K562 (cell line): ENCODE data around the gene TRMT1. TPM values are rescaled to one million over a fixed set of nuclear protein-coding genes. Genes with fewer than 3 reads are reported as not detected.
A peak's percentile ranks its signal among the peaks of the same experiment; 100 is the strongest.

Experiments
- CBX2 ChIP-seq: fragments of 200-600 bp; sonication (generic); IDR thresholded peaks from one replicate; pipeline ENCODE4 v1.6.1; 2012; ENCODE audit warnings: mild to moderate bottlenecking, low read length, inconsistent platforms; ENCODE audit not compliant: insufficient read depth, poor library complexity, severe bottlenecking
- HEY1 ChIP-seq: fragments of 250-450 bp; sonication (Bioruptor Pico); IDR thresholded peaks from 2 replicates; pipeline ENCODE4 v1.5.0; 2020; ENCODE audit warnings: mild to moderate bottlenecking, moderate library complexity, borderline replicate concordance
- KDM1A ChIP-seq, 2 experiments: fragments of 450-650 bp; IDR thresholded peaks; 2 replicates each; pipeline ENCODE4 v1.6.1; 2016; ENCODE audit warnings: mild to moderate bottlenecking in 2 of 2
- KDM2B ChIP-seq: fragments of 250-450 bp; sonication (Bioruptor Pico); IDR thresholded peaks from 2 replicates; pipeline ENCODE4 v1.8.0; 2021; ENCODE audit warnings: mild to moderate bottlenecking, moderate library complexity
- MCM2 ChIP-seq: fragments of 450-650 bp; IDR thresholded peaks from 2 replicates; pipeline ENCODE4 v1.6.1; 2017; ENCODE audit warnings: low read depth, mild to moderate bottlenecking
- MCM7 ChIP-seq, 2 experiments: fragments of 450-650 bp; IDR thresholded peaks; 2 replicates each; pipeline ENCODE4 v1.6.1; 2016 to 2018
- MTA2 ChIP-seq: fragments of 450-650 bp; IDR thresholded peaks from 2 replicates; pipeline ENCODE4 v1.6.1; 2016; ENCODE audit warnings: low read depth
- NR1H2 ChIP-seq: sonication (generic); formaldehyde crosslinking; IDR thresholded peaks from 2 replicates; pipeline ENCODE4 v1.4.0; 2020; ENCODE audit warnings: mild to moderate bottlenecking, missing genetic modification reagents
- NR2C1 ChIP-seq, 2 experiments: fragments of 450-650 bp; IDR thresholded peaks; 2 replicates each; pipeline ENCODE4 v1.6.1; 2017; ENCODE audit warnings: mild to moderate bottlenecking in 2 of 2, antibody characterized with exemption in 1 of 2, inconsistent platforms in 1 of 2, missing compliant biosample characterization in 1 of 2, missing genetic modification characterization in 1 of 2
- RBM22 ChIP-seq: fragments of 200-400 bp; formaldehyde crosslinking; IDR thresholded peaks from 2 replicates; pipeline ENCODE4 v1.6.1; 2018; ENCODE audit warnings: low read length, low read depth; ENCODE audit not compliant: poor library complexity, severe bottlenecking
- SRSF9 ChIP-seq: fragments of 200-400 bp; formaldehyde crosslinking; IDR thresholded peaks from 2 replicates; pipeline ENCODE4 v1.6.1; 2017; ENCODE audit warnings: low read depth, low read length, borderline replicate concordance
- TAF9B ChIP-seq: fragments of 450-650 bp; IDR thresholded peaks from 2 replicates; pipeline ENCODE4 v1.6.1; 2018; ENCODE audit warnings: mild to moderate bottlenecking; ENCODE audit not compliant: partially characterized antibody
- YBX1 ChIP-seq: fragments of 450-650 bp; IDR thresholded peaks from 2 replicates; pipeline ENCODE4 v1.7.1; 2016; ENCODE audit warnings: mild to moderate bottlenecking
- ZNF217 ChIP-seq: sonication (generic); formaldehyde crosslinking; IDR thresholded peaks from 2 replicates; pipeline ENCODE4 v1.8.0; 2022; ENCODE audit warnings: mild to moderate bottlenecking, missing genetic modification reagents
- ZNF639 ChIP-seq, 2 experiments: fragments of 200-800 bp in 1 of 2; sonication (Bioruptor generic) in 1 of 2; sonication (generic) in 1 of 2; formaldehyde crosslinking in 1 of 2; IDR thresholded peaks in 1 of 2; conservative IDR thresholded peaks in 1 of 2; 2 replicates each; pipeline versions ENCODE4 v1.5.0 to v1.6.1; 2016 to 2020; ENCODE audit warnings: missing compliant biosample characterization in 1 of 2, missing genetic modification characterization in 1 of 2, missing genetic modification reagents in 1 of 2
- ZNF75A ChIP-seq: fragments of 450-650 bp; formaldehyde crosslinking; IDR thresholded peaks from 2 replicates; pipeline ENCODE4 v1.4.0; 2020; ENCODE audit warnings: mild to moderate bottlenecking
- polyA plus RNA-seq, 8 experiments: library from polyadenylated mRNA; depleted of rRNA in 4 of 8; stranded (reverse) in 5 of 8; unstranded in 3 of 8; fragments of >200 nt; fragmentation: Nextera tagmentation in 2 of 8; fragmentation: Illumina TruSeq in 1 of 8; extraction: Ambion mirVana in 2 of 8; extraction: Trizol in 1 of 8; gene quantifications; 2 replicates each; pipeline versions ENCODE4 v1.2.1 to v1.2.3, GENCODE V29; 2011 to 2014; ENCODE audit warnings: inconsistent platforms in 1 of 8, missing spikeins in 1 of 8
- total RNA-seq, 7 experiments: library from RNA; depleted of rRNA in 6 of 7; stranded (reverse); fragments of >200 nt in 6 of 7; fragmentation: Illumina TruSeq in 2 of 7; extraction: Trizol in 2 of 7; gene quantifications; 2 replicates each; pipeline versions ENCODE4 v1.2.1 to v1.2.3, GENCODE V29; 2011 to 2021; ENCODE audit warnings: low replicate concordance in 1 of 7
- TF ChIP-seq, protein P1 (sequence below): fragments of 450-650 bp; conservative IDR thresholded peaks from 2 replicates; pipeline ENCODE4 v1.6.1; 2016; ENCODE audit warnings: missing genetic modification characterization, low read depth, mild to moderate bottlenecking, missing compliant biosample characterization, moderate library complexity
- TF ChIP-seq, protein P2 (sequence below): fragments of 250-450 bp; sonication (Bioruptor Pico); IDR thresholded peaks from 2 replicates; pipeline ENCODE4 v1.9.0; 2021; ENCODE audit warnings: mild to moderate bottlenecking, inconsistent platforms
- TF ChIP-seq, protein P3 (sequence below), 2 experiments: IDR thresholded peaks in 1 of 2; conservative IDR thresholded peaks in 1 of 2; 2 replicates each; pipeline ENCODE4 v1.6.1; 2016; ENCODE audit warnings: low read depth in 2 of 2, mild to moderate bottlenecking in 1 of 2, missing compliant biosample characterization in 1 of 2, missing genetic modification characterization in 1 of 2, moderate library complexity in 1 of 2

TRMT1 gene
- total and polyA plus RNA-seq, 9 of the 15 experiments (the other 6 are each of a cell fraction or from before 2014, with no cell fraction given) = 5.8 to 158 (median 54.3) TPM

- TF ChIP-seq KDM2B (CRISPR knock-in tag) = no peak
- peak; percentile 72 for TF ChIP-seq NR2C1 (IDR thresholded peaks at IDR 0.05)
- TF ChIP-seq NR2C1 (tag; IDR thresholded peaks at IDR 0.05) = peak; percentile 72
- TF ChIP-seq, protein P1, sequence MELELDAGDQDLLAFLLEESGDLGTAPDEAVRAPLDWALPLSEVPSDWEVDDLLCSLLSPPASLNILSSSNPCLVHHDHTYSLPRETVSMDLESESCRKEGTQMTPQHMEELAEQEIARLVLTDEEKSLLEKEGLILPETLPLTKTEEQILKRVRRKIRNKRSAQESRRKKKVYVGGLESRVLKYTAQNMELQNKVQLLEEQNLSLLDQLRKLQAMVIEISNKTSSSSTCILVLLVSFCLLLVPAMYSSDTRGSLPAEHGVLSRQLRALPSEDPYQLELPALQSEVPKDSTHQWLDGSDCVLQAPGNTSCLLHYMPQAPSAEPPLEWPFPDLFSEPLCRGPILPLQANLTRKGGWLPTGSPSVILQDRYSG (tag) = no peak
- no peak for TF ChIP-seq SRSF9
- TF ChIP-seq KDM1A (IDR thresholded peaks at IDR 0.05) = no peak
- no peak for TF ChIP-seq MCM7 (IDR thresholded peaks at IDR 0.05)
- TF ChIP-seq, protein P2, sequence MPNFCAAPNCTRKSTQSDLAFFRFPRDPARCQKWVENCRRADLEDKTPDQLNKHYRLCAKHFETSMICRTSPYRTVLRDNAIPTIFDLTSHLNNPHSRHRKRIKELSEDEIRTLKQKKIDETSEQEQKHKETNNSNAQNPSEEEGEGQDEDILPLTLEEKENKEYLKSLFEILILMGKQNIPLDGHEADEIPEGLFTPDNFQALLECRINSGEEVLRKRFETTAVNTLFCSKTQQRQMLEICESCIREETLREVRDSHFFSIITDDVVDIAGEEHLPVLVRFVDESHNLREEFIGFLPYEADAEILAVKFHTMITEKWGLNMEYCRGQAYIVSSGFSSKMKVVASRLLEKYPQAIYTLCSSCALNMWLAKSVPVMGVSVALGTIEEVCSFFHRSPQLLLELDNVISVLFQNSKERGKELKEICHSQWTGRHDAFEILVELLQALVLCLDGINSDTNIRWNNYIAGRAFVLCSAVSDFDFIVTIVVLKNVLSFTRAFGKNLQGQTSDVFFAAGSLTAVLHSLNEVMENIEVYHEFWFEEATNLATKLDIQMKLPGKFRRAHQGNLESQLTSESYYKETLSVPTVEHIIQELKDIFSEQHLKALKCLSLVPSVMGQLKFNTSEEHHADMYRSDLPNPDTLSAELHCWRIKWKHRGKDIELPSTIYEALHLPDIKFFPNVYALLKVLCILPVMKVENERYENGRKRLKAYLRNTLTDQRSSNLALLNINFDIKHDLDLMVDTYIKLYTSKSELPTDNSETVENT = no peak
- no peak for TF ChIP-seq TAF9B
- TF ChIP-seq ZNF75A (CRISPR knock-in tag) = no peak
- no peak for TF ChIP-seq CBX2
- TF ChIP-seq, protein P3, sequence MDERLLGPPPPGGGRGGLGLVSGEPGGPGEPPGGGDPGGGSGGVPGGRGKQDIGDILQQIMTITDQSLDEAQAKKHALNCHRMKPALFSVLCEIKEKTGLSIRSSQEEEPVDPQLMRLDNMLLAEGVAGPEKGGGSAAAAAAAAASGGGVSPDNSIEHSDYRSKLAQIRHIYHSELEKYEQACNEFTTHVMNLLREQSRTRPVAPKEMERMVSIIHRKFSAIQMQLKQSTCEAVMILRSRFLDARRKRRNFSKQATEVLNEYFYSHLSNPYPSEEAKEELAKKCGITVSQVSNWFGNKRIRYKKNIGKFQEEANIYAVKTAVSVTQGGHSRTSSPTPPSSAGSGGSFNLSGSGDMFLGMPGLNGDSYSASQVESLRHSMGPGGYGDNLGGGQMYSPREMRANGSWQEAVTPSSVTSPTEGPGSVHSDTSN (CRISPR knock-in tag; IDR thresholded peaks at IDR 0.05; ENCODE audit: low read depth) = no peak
- TF ChIP-seq, protein P3 (tag; conservative IDR thresholded peaks at IDR 0.05; ENCODE audit: low read depth) = no peak; the same call in 1 of the 2 replicates
- TF ChIP-seq HEY1 (CRISPR knock-in tag) = no peak
- TF ChIP-seq ZNF639 (CRISPR knock-in tag; conservative IDR thresholded peaks at IDR 0.05 in 1 of 2, IDR thresholded peaks at IDR 0.05 in 1 of 2) = peak in 1 of 2 experiments; percentile 67; a peak in 1 of 4 replicates
- TF ChIP-seq MTA2 = no peak
- TF ChIP-seq RBM22 = peak; percentile 100
- no peak for TF ChIP-seq NR1H2 (CRISPR knock-in tag)
- TF ChIP-seq YBX1 = no peak
- TF ChIP-seq ZNF217 = no peak
- no peak for TF ChIP-seq MCM2
These were observed 39.2 kb upstream of the TRMT1 start (continued) for GRCh38 chr19:13155472-13156359.
